Neuronal stem cell (in vitro differentiated cells): ENCODE measurements around the gene INCA1.

Experiments
- DNase-seq: peaks from one replicate; pipeline ENCODE4 v3.0.0-alpha.2; 2013; ENCODE audit warnings: low spot score
- H2AFZ ChIP-seq: one replicate; pipeline ENCODE4 v1.6.1; 2013; ENCODE audit warnings: mild to moderate bottlenecking, low read length, inconsistent platforms
- H2AK5ac ChIP-seq: 2 replicates; pipeline ENCODE4 v1.6.1; 2013; ENCODE audit warnings: low read depth, mild to moderate bottlenecking, inconsistent platforms, low read length, moderate library complexity, mixed read lengths
- H2BK120ac ChIP-seq: 2 replicates; pipeline ENCODE4 v1.6.1; 2013; ENCODE audit warnings: low read depth, mild to moderate bottlenecking, inconsistent platforms, low read length, moderate library complexity, mixed read lengths
- H2BK12ac ChIP-seq: one replicate; pipeline ENCODE4 v1.6.1; 2013; ENCODE audit warnings: low read length, inconsistent platforms
- H2BK15ac ChIP-seq: 2 replicates; pipeline ENCODE4 v1.6.1; 2013; ENCODE audit warnings: mild to moderate bottlenecking, low read length, inconsistent platforms, mixed read lengths
- H2BK5ac ChIP-seq: one replicate; pipeline ENCODE4 v1.6.1; 2013; ENCODE audit warnings: inconsistent platforms, mild to moderate bottlenecking, low read length, moderate library complexity
- H3K14ac ChIP-seq: one replicate; pipeline ENCODE4 v1.6.1; 2013; ENCODE audit warnings: low read length, inconsistent platforms
- H3K18ac ChIP-seq: 2 replicates; pipeline ENCODE4 v1.6.1; 2013; ENCODE audit warnings: low read length, inconsistent platforms
- H3K23ac ChIP-seq: 2 replicates; pipeline ENCODE4 v1.6.1; 2013; ENCODE audit warnings: low read depth, mild to moderate bottlenecking, mixed read lengths, low read length, inconsistent platforms; ENCODE audit not compliant: poor library complexity
- H3K27ac ChIP-seq: replicated peaks from 3 replicates; pipeline ENCODE4 v1.5.1; 2013; ENCODE audit warnings: low read length, inconsistent platforms
- H3K27me3 ChIP-seq, 3 experiments: 2 replicates each; pipeline ENCODE4 v1.6.1; 2013; ENCODE audit warnings: low read length in 3 of 3, mild to moderate bottlenecking in 2 of 3, inconsistent platforms in 1 of 3, low read depth in 1 of 3, mixed read lengths in 1 of 3, moderate library complexity in 1 of 3; ENCODE audit not compliant: control insufficient read depth in 3 of 3, insufficient read depth in 3 of 3
- H3K36me3 ChIP-seq, 2 donors: replicated peaks in 1 of 2; 2 replicates each; pipeline ENCODE4 v1.6.1; 2013; ENCODE audit warnings: low read length in 2 of 2; ENCODE audit not compliant: control insufficient read depth in 2 of 2, insufficient read depth in 2 of 2
- H3K4ac ChIP-seq: 2 replicates; pipeline ENCODE4 v1.6.1; 2013; ENCODE audit warnings: inconsistent platforms, mild to moderate bottlenecking, low read length, moderate library complexity
- H3K4me1 ChIP-seq, 2 donors: 1 replicate in 1 of 2; 2 replicates in 1 of 2; pipeline ENCODE4 v1.6.1; 2013; ENCODE audit warnings: low read length in 2 of 2, low read depth in 1 of 2; ENCODE audit not compliant: control insufficient read depth in 2 of 2, insufficient read depth in 1 of 2
- H3K4me2 ChIP-seq: one replicate; pipeline ENCODE4 v1.6.1; 2013; ENCODE audit warnings: mild to moderate bottlenecking, low read length, inconsistent platforms; ENCODE audit not compliant: insufficient read depth, poor library complexity, severe bottlenecking
- H3K4me3 ChIP-seq, 2 donors: 2 replicates each; pipeline ENCODE4 v1.5.1; 2013; ENCODE audit warnings: low read length in 2 of 2, mild to moderate bottlenecking in 2 of 2, inconsistent platforms in 1 of 2, moderate library complexity in 1 of 2
- H3K79me1 ChIP-seq: one replicate; pipeline ENCODE4 v1.6.1; 2013; ENCODE audit warnings: low read depth, mild to moderate bottlenecking, inconsistent platforms, low read length, moderate library complexity
- H3K9ac ChIP-seq: one replicate; pipeline ENCODE4 v1.6.1; 2013; ENCODE audit warnings: mild to moderate bottlenecking, low read depth, low read length, inconsistent platforms; ENCODE audit not compliant: poor library complexity
- H3K9me3 ChIP-seq, 2 donors: replicated peaks in 1 of 2; 2 replicates each; pipeline versions ENCODE3 to v1.6.1; 2013; ENCODE audit warnings: low read length in 2 of 2, mild to moderate bottlenecking in 2 of 2, inconsistent platforms in 1 of 2, low read depth in 1 of 2, mixed read lengths in 1 of 2, moderate library complexity in 1 of 2; ENCODE audit not compliant: control insufficient read depth in 2 of 2, insufficient read depth in 1 of 2
- H4K8ac ChIP-seq: one replicate; pipeline ENCODE4 v1.6.1; 2013; ENCODE audit warnings: low read depth, mild to moderate bottlenecking, inconsistent platforms, low read length, moderate library complexity
- H4K91ac ChIP-seq: one replicate; pipeline ENCODE4 v1.6.1; 2013; ENCODE audit warnings: low read length, low read depth, mild to moderate bottlenecking, inconsistent platforms; ENCODE audit not compliant: poor library complexity
- WGBS, 2 donors: extraction: QIAGEN DNeasy Blood & Tissue Kit; methylation state at CpG; one replicate each; pipeline ENCODE4 v1.1.7; 2013; ENCODE audit warnings: missing lambda C conversion rate in 2 of 2, mixed read lengths in 1 of 2; ENCODE audit not compliant: insufficient read length in 2 of 2, insufficient replicate concordance in 1 of 2; ENCODE audit errors: extremely low coverage in 2 of 2; 5-methylcytosine and 5-hydroxymethylcytosine counted together

Gene INCA1

DNA sequence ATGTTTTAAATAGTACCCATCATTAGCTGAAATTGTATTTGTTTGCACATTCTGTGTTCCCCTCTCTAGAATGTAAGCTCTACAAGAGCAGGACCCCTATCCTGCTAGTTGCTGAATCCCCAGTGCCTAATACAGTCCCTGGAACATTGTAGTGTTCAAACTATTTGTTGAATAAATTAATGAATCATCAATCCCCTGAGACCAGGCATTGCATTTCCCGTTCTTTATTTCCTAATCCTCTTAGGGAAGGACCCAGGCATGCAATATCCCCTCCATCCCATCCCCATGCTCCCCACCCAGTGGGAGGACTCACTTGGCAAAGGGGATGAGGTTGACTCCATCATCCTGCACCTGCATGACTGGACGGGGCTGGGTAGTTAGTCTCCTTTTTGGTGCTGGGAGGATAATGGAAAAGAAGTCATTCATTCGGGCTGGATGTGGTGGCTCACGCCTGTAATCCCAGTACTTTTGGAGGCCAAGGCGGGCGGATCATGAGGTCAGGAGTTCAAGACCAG, 3.2 kb downstream of the INCA1 start:
- Histone ChIP-seq H3K27me3 (peaks cover 4 to 17% (median 14%) of the 10 kb centered on the region in 3 experiments), H2BK15ac (no peak overlapping the region), H3K79me1 (peaks cover 2% of the 10 kb centered on the region), H3K36me3 (no peaks in the 10 kb centered on the region), H3K27ac (no peak overlapping the region), H2AK5ac (no peak overlapping the region), H3K9me3 (no peaks in the 10 kb centered on the region), H3K4me1 (peaks cover 5 to 12% of the 10 kb centered on the region in 2 donors), H3K18ac (no peak overlapping the region), H2BK12ac (no peak overlapping the region), H4K8ac (no peak overlapping the region), H3K4ac (no peak overlapping the region), H2BK120ac (no peak overlapping the region), H3K4me3 (no peak overlapping the region), H4K91ac (no peak overlapping the region), H3K4me2 (no peak overlapping the region), H3K14ac (no peak overlapping the region), H3K23ac (no peak overlapping the region), H2AFZ (no peak overlapping the region), H3K9ac (no peak overlapping the region), H2BK5ac (no peak overlapping the region)
- DNase-seq = no peak
- no CpG with 5 or more reads among the region's 6 CpGs for WGBS, 2 donors

DNA sequence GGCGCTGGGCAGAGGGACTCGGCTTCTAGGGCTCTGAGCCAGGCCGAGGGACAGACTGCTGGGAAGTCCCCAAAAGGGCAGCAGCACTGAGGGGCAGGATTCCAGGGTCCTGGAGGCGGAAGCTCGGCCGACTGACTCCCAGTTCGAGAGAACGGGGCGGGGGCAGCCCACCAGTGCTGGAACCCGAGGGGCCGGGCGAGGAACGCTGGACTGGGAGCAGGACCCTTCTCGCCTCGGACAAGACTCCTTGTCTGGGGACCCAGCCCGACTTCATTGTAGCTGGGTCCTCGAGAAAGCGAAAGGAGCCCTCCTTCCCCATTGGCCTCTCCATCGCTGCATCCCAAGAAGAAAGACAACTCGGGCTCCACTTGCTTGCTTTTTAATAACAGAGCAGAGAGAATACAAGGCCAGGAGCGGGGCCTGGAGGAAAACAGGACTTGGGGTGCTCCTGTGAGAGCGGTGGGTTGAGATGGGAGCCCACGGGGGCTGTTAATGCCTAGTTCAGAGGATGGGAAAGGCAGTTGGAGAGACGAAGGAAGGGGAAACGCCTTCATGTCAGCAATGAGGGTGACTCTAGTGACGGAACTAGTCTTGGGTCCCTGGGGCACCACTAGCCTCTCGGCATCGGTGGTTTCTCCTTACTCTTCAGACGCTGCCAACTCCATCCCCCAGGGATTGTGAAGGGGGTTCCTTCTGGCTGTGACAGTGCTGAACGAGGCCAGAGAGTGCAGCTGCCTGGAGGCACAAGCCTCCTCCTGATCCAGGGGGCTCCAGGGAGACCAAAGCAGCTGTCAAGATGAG, 9.4 kb downstream of the INCA1 start:
- WGBS, 2 donors = no CpG with 5 or more reads among the region's 30 CpGs
- Histone ChIP-seq H2BK5ac (peak overlapping the region; percentile 73), H3K4me1 (peaks cover 0 to 8% of the 10 kb centered on the region in 2 donors), H3K14ac (peak overlapping the region; percentile 90), H3K36me3 (no peaks in the 10 kb centered on the region), H3K23ac (peak overlapping the region; percentile 10), H2BK15ac (no peak overlapping the region), H3K18ac (peak overlapping the region; percentile 92), H2AK5ac (peak overlapping the region; percentile 31), H3K27me3 (peaks cover 0 to 50% (median 7%) of the 10 kb centered on the region in 3 experiments), H4K8ac (no peak overlapping the region), H3K9me3 (no peaks in the 10 kb centered on the region), H3K9ac (peak overlapping the region; percentile 50), H3K4me2 (peak overlapping the region; percentile 85), H2BK12ac (peak overlapping the region; percentile 7), H2AFZ (peak overlapping the region; percentile 83), H3K4me3 (peak overlapping the region; percentile 45 to 85), H4K91ac (no peak overlapping the region), H3K27ac (no peak overlapping the region), H2BK120ac (no peak overlapping the region), H3K4ac (no peak overlapping the region), H3K79me1 (no peaks in the 10 kb centered on the region)
- DNase-seq = no peak

DNA sequence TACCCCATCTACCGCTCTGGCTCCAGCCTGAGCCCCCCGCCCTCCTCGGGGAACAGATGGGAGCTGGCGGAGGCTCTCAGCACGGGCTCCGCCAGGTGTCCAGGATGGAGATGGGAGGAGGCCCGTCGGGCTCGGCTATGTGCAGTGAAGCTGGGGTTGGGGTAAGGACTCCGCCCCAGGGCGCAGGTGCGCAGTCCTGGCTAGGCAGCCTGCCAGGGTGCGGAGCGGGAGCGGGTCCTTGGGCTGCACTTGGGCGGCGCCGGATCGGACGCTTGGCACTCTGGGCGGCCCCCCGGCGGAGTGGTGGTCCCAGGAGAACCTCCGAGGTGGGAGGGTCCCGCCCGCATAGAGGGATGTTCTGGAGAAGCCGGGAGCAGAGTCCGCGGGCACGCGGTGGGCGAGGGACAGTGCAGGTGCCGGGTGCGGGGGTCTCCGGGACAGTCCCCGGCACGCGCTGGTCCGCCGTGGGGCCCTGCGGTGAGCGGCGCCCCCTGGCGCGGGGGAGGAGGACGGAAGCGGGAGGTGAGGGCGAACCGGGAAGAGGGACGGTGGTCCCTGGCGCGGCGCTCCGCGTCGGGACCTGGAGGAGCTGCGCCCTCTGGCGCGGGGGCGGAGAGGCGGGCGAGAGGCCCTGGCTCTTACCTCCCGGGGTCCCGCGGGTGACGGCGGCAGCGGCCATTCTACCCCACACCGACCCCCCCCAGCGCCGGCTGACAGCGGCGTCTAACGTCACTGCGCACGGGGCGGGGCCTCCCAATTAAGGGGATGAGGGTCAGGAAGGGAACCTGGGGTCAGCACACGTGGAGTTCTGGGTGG, 10.2 kb downstream of the INCA1 start, which contains the start of gene CAMTA2:
CAMTA2 (minus strand) TSS at position 725 of the 816 bp plus-strand sequence. CDS start 1,453 bp downstream, outside the sequence.
- DNase-seq = peak; percentile 73
- Histone ChIP-seq H3K27ac (no peak within 1 kb of the TSS), H3K9ac (peak within 1 kb of the TSS; percentile 83), H2BK15ac (peak within 1 kb of the TSS; percentile 86), H2AFZ (peak within 1 kb of the TSS; percentile 83), H3K4ac (no peak within 1 kb of the TSS), H3K4me3 (peak within 1 kb of the TSS; percentile 45 to 85), H3K27me3 (peaks cover 0 to 50% (median 7%) of the 10 kb centered on the region in 3 experiments), H3K9me3 (no peaks in the 10 kb centered on the region), H2AK5ac (peak within 1 kb of the TSS; percentile 31), H2BK12ac (peak within 1 kb of the TSS; percentile 7), H2BK5ac (peak within 1 kb of the TSS; percentile 73), H3K4me2 (peak within 1 kb of the TSS; percentile 85), H3K36me3 (no peaks in the 10 kb centered on the region), H2BK120ac (peak within 1 kb of the TSS; percentile 75), H3K23ac (peak within 1 kb of the TSS; percentile 86), H3K18ac (peak within 1 kb of the TSS; percentile 92), H4K8ac (peak within 1 kb of the TSS; percentile 57), H3K4me1 (peaks cover 0 to 8% of the 10 kb centered on the region in 2 donors), H3K79me1 (no peaks in the 10 kb centered on the region), H3K14ac (peak within 1 kb of the TSS; percentile 90), H4K91ac (no peak within 1 kb of the TSS)
- WGBS, 2 donors = no CpG with 5 or more reads among the region's 78 CpGs
